Naive thymus-derived CD4-positive, alpha-beta T cell (primary cell): Measurements from ENCODE around the gene ATG7. TPM values are rescaled to one million over a fixed set of nuclear protein-coding genes. Genes with fewer than 3 reads are reported as not detected.
A peak's percentile ranks its signal among the peaks of the same experiment; 100 is the strongest.
"Not testable (repeated sequence)": the region's sequence is repeated elsewhere in the genome, so short reads cannot be mapped to it uniquely, and the experiment has no call there.

ENCODE experiments used
- ATAC-seq: fragments of 150-1000 bp; cut with Tn5 transposase; 2 replicates; pipeline ENCODE4 v1.10.0; 2021; ENCODE audit warnings: mild to moderate bottlenecking, moderate library complexity
- CTCF ChIA-PET: fragments of 350-600 bp; sonication (Branson Sonifier 250); formaldehyde crosslinking; loops from one replicate; lab custom pipeline; 2021; ENCODE audit warnings: antibody characterized with exemption; lab: Charles Lee
- POLR2A ChIA-PET: fragments of 350-600 bp; sonication (Branson Sonifier 250); formaldehyde crosslinking; loops from one replicate; lab custom pipeline; 2021; ENCODE audit warnings: antibody characterized with exemption, inconsistent platforms; lab: Charles Lee
- DNase-seq, 9 donors: peaks; one replicate each; pipeline versions ENCODE4 v3.0.0 to v3.0.0-alpha.2; 2020 to 2022; ENCODE audit warnings: mixed read lengths in 1 of 9
- H3K27ac ChIP-seq: one replicate; pipeline ENCODE4 v1.7.0; 2013; ENCODE audit warnings: mild to moderate bottlenecking, low read depth, low read length, moderate library complexity
- H3K27me3 ChIP-seq, 2 donors: one replicate each; pipeline ENCODE4 v1.7.0; 2013; ENCODE audit warnings: low read length in 2 of 2, mild to moderate bottlenecking in 2 of 2, moderate library complexity in 2 of 2; ENCODE audit not compliant: control insufficient read depth in 2 of 2, insufficient read depth in 2 of 2
- H3K36me3 ChIP-seq, 3 experiments: 1 replicate in 2 of 3; 2 replicates in 1 of 3; pipeline ENCODE4 v1.7.0; 2013; ENCODE audit warnings: low read length in 3 of 3, mild to moderate bottlenecking in 3 of 3, moderate library complexity in 1 of 3; ENCODE audit not compliant: insufficient read depth in 3 of 3, control insufficient read depth in 2 of 3
- H3K4me1 ChIP-seq, 2 donors: one replicate each; pipeline ENCODE4 v1.7.0; 2013; ENCODE audit warnings: low read length in 2 of 2, mild to moderate bottlenecking in 2 of 2, moderate library complexity in 1 of 2; ENCODE audit not compliant: control insufficient read depth in 2 of 2, insufficient read depth in 2 of 2
- H3K4me3 ChIP-seq: 2 replicates; pipeline ENCODE4 v1.7.0; 2013; ENCODE audit warnings: mild to moderate bottlenecking, low read length
- H3K9me3 ChIP-seq, 3 experiments: 1 replicate in 2 of 3; 2 replicates in 1 of 3; pipeline ENCODE4 v1.7.0; 2013; ENCODE audit warnings: low read length in 3 of 3; ENCODE audit not compliant: control insufficient read depth in 2 of 3
- H3K27ac Mint-ChIP-seq, 9 donors: one replicate each; pipeline ENCODE4 v1.8.0; 2020 to 2022; ENCODE audit warnings: mixed read lengths in 9 of 9, mild to moderate bottlenecking in 8 of 9, moderate library complexity in 5 of 9, inconsistent platforms in 2 of 9
- H3K27me3 Mint-ChIP-seq, 5 donors: one replicate each; pipeline ENCODE4 v1.8.0; 2021 to 2022; ENCODE audit warnings: mixed read lengths in 5 of 5, mild to moderate bottlenecking in 1 of 5
- H3K36me3 Mint-ChIP-seq, 5 donors: one replicate each; pipeline ENCODE4 v1.8.0; 2020 to 2022; ENCODE audit warnings: mixed read lengths in 5 of 5, mild to moderate bottlenecking in 3 of 5, inconsistent platforms in 1 of 5
- H3K4me1 Mint-ChIP-seq, 7 donors: one replicate each; pipeline ENCODE4 v1.8.0; 2020 to 2022; ENCODE audit warnings: mixed read lengths in 7 of 7, mild to moderate bottlenecking in 3 of 7, inconsistent platforms in 1 of 7
- H3K4me3 Mint-ChIP-seq, 10 donors: one replicate each; pipeline ENCODE4 v1.8.0; 2020 to 2022; ENCODE audit warnings: mild to moderate bottlenecking in 10 of 10, mixed read lengths in 10 of 10, moderate library complexity in 6 of 10, inconsistent platforms in 2 of 10
- H3K9me3 Mint-ChIP-seq, 11 donors: one replicate each; pipeline ENCODE4 v1.8.0; 2020 to 2022; ENCODE audit warnings: mixed read lengths in 11 of 11, mild to moderate bottlenecking in 4 of 11, inconsistent platforms in 1 of 11, moderate library complexity in 1 of 11
- intact Hi-C, 2 donors: fragments of 100-400 bp; cut with micrococcal nuclease; formaldehyde crosslinking; loops; one replicate each; pipeline ENCODE4 v1.15.1; 2023
- polyA plus RNA-seq, 2 donors: library from polyadenylated mRNA; unstranded; fragments of 300-500 nt; fragmentation: Illumina TruSeq; gene quantifications; one replicate each; pipeline ENCODE4 v1.2.3, GENCODE V29; 2021
- total RNA-seq, 6 experiments: library from RNA in 5 of 6; stranded (reverse) in 5 of 6; gene quantifications; 1 replicate in 5 of 6; 2 replicates in 1 of 6; pipeline ENCODE4 v1.2.3 and lab custom pipeline; 2021 to 2026

ATG7 gene
- total and polyA plus RNA-seq, 7 experiments from 2014 or later, result 12.0 to 80.3 (median 33.6) TPM

DNA sequence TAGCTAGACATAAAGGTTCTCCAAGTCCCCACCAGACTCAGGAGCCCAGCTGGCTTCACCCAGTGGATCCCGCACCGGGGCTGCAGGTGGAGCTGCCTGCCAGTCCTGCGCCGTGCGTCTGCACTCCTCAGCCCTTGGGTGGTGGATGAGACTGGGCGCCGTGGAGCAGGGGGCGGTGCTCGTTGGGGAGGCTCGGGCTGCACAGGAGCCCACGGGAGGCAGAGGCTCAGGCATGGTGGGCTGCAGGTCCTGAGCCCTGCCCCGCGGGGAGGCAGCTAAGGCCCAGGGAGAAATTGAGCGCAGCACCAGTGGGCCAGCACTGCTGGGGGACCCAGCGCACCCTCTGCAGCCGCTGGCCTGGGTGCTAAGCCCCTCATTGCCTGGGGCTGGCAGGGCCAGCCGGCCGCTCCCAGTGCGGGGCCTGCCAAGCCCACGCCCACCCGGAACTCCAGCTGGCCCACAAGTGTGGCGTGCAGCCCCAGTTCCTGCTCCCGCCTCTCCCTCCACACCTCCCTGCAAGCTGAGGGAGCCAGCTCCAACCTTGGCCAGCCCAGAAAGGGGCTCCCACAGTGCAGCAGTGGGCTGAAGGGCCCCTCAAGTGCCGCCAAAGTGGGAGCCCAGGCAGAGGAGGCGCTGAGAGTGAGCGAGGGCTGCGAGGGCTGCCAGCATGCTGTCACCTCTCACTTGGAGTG is 241.1 kb downstream of the ATG7 start:
- H3K4me1 ChIP-seq, H3K4me3 ChIP-seq, CTCF ChIA-PET, H3K27me3 Mint-ChIP-seq, POLR2A ChIA-PET, H3K9me3 ChIP-seq, H3K27me3 ChIP-seq, DNase-seq, H3K9me3 Mint-ChIP-seq, H3K4me1 Mint-ChIP-seq, intact Hi-C loops, H3K27ac ChIP-seq, H3K4me3 Mint-ChIP-seq, H3K36me3 ChIP-seq, ATAC-seq, H3K27ac Mint-ChIP-seq: not testable (repeated sequence)
- H3K36me3 Mint-ChIP-seq, result peaks cover 0 to 29% (median 14%) of the 10 kb centered on the region in 5 donors

DNA sequence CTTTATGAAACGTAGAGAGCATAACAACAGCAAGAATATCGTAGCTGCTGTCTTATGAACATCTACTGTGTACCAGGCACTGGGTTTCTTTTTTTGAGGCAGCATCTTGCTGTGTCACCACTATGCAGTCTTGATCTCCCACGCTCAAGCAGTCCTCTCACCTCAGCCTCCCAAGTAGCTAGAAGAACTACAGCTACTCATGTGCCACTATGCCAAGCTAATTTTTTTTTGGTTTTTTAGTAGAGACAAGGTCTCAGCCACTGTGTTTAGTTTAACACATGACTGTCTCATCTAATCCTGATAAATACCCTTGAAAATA is 241.6 kb downstream of the ATG7 start:
- ATAC-seq (no peak), DNase-seq (no peak)
- H3K36me3 Mint-ChIP-seq, result peaks cover 0 to 29% (median 14%) of the 10 kb centered on the region in 5 donors
- no peaks in the 10 kb centered on the region for H3K9me3 ChIP-seq
- intact Hi-C loops, result no loop called here
- H3K27me3 Mint-ChIP-seq, result no peaks in the 10 kb centered on the region
- no peak overlapping the region for H3K27ac Mint-ChIP-seq
- no peaks in the 10 kb centered on the region for H3K27me3 ChIP-seq
- H3K4me1 ChIP-seq, result no peaks in the 10 kb centered on the region
- no peaks in the 10 kb centered on the region for H3K36me3 ChIP-seq
- CTCF ChIA-PET, result no interaction called here
- H3K27ac ChIP-seq, result no peak overlapping the region
- H3K4me3 Mint-ChIP-seq, result no peak overlapping the region
- H3K9me3 Mint-ChIP-seq, result peaks cover 0 to 2% (median 0%) of the 10 kb centered on the region in 11 donors
- peaks cover 5 to 9% (median 8%) of the 10 kb centered on the region in 7 donors for H3K4me1 Mint-ChIP-seq
- no peak overlapping the region for H3K4me3 ChIP-seq
- POLR2A ChIA-PET, result no interaction called here

DNA sequence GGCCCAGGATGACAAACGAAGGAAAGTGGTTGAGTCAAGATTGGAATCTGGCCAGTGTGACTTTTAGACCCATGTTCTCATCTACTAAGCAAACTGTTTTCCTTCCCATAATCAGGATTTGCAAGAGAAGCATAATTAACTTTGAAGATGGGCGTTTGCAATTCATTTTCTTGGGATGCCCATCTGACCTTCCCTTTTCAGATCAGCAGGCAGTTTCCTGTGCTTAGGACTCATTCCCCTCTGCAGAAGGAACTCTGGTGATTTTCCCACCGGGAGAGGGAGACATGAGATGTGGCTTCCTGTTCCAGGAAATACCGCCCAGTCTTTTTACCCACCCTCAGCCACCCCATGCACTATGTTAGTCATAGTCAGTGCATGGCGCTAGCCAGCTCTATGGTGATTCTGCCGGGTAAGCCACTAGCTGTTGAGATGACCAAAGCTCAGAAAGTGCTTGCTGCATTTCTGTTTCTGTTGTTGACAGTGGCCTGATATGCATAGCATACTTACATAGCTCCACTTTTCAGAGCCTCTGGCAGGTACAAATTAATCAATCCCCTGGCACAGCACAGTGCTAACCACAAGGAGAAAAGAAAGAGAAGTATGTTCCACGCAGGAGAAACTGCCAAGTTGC is 242.1 kb downstream of the ATG7 start:
- Mint-ChIP-seq H3K9me3 (peaks cover 0 to 2% (median 0%) of the 10 kb centered on the region in 11 donors), H3K4me3 (no peak overlapping the region), H3K27ac (no peak overlapping the region), H3K27me3 (no peaks in the 10 kb centered on the region), H3K4me1 (peaks cover 5 to 9% (median 8%) of the 10 kb centered on the region in 7 donors), H3K36me3 (peaks cover 0 to 29% (median 16%) of the 10 kb centered on the region in 5 donors)
- ChIA-PET CTCF (no interaction called here), POLR2A (no interaction called here)
- DNase-seq (no peak), ATAC-seq (no peak)
- H3K27me3 ChIP-seq, result no peaks in the 10 kb centered on the region
- intact Hi-C loops, result no loop called here
- no peak overlapping the region for H3K4me3 ChIP-seq
- no peaks in the 10 kb centered on the region for H3K9me3 ChIP-seq
- no peaks in the 10 kb centered on the region for H3K36me3 ChIP-seq
- no peaks in the 10 kb centered on the region for H3K4me1 ChIP-seq
- H3K27ac ChIP-seq, result no peak overlapping the region

DNA sequence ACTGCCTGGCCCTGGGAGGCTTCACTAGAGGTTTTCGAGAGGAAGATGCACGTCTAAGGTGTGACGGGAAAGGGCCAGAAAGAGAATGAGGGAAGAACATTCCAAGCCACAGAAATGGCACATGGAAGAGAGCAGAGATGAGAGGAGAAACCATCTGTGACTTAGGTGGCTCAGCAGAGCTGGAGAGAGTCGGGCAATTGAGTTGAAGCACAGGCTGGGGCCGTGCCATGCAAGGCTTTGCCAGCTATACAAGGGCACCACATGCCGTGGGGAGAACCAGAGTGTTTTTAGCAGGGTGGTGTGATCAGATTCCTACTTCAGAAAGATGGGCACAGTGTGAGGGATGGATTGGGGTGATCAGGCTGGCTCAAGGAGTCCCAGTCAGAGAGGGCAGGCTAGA is 245.4 kb downstream of the ATG7 start:
- H3K36me3 ChIP-seq, result no peaks in the 10 kb centered on the region
- Mint-ChIP-seq H3K4me3 (no peak overlapping the region), H3K36me3 (peaks cover 0 to 18% (median 15%) of the 10 kb centered on the region in 5 donors), H3K27ac (peak overlapping the region in 3 of 9 donors; percentile 17 to 47 (median 19)), H3K27me3 (no peaks in the 10 kb centered on the region), H3K4me1 (peaks cover 4 to 12% (median 9%) of the 10 kb centered on the region in 7 donors), H3K9me3 (peaks cover 0 to 3% (median 0%) of the 10 kb centered on the region in 11 donors)
- H3K4me3 ChIP-seq, result no peak overlapping the region
- H3K4me1 ChIP-seq, result no peaks in the 10 kb centered on the region
- no peaks in the 10 kb centered on the region for H3K9me3 ChIP-seq
- ChIA-PET POLR2A (no interaction called here), CTCF (no interaction called here)
- intact Hi-C loops, result no loop called here
- no peaks in the 10 kb centered on the region for H3K27me3 ChIP-seq
- no peak for DNase-seq
- no peak overlapping the region for H3K27ac ChIP-seq
- no peak for ATAC-seq

DNA sequence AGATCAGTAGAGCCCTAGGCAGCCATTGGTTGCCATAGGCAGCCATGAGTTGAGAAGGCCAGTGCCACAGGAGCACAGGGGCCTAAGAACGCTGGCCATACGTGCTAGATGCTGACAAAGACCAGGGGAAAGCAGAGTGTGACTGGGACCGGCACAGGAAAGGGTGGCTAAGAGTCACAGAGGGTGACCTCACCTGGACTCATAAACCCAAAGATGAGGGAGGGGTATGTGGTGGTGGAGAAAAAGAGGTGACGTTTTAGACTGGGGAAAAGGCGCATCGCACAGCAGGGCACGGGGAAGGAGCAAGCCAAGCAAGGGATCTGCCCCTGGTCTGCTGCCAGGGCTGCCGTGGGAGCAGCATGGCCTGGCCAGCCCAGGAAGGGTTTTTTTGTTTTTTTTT is 249.0 kb downstream of the ATG7 start:
- peaks cover 0 to 11% (median 5%) of the 10 kb centered on the region in 5 donors for H3K36me3 Mint-ChIP-seq
- no peak overlapping the region for H3K4me3 Mint-ChIP-seq
- ATAC-seq, result no peak
- no peak overlapping the region for H3K27ac ChIP-seq
- no peak for DNase-seq
- intact Hi-C loops, result no loop called here
- no peaks in the 10 kb centered on the region for H3K27me3 Mint-ChIP-seq
- no peaks in the 10 kb centered on the region for H3K9me3 ChIP-seq
- ChIA-PET CTCF (no interaction called here), POLR2A (no interaction called here)
- H3K27ac Mint-ChIP-seq, result no peak overlapping the region
- peaks cover 0 to 3% (median 0%) of the 10 kb centered on the region in 11 donors for H3K9me3 Mint-ChIP-seq
- H3K27me3 ChIP-seq, result no peaks in the 10 kb centered on the region
- H3K4me3 ChIP-seq, result no peak overlapping the region
- no peaks in the 10 kb centered on the region for H3K4me1 ChIP-seq
- H3K36me3 ChIP-seq, result no peaks in the 10 kb centered on the region
- peaks cover 0 to 16% (median 12%) of the 10 kb centered on the region in 7 donors for H3K4me1 Mint-ChIP-seq

DNA sequence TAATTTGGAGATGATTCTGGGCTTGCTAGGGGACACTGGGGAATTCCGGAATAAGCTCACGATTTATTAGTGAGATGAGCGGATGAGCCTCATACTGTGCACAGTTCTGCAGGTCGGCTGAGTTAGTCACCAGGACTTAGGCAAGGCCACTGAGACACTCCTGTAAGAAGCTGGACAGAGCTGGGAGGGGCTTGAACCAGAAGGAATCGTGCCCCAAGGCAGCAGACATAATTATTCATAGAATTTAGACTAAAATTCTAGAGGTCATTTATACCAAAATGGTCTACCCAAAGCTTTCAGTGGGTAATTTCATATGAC is 250.2 kb downstream of the ATG7 start:
- Histone ChIP-seq H3K36me3 (no peaks in the 10 kb centered on the region), H3K4me3 (no peak overlapping the region), H3K9me3 (no peaks in the 10 kb centered on the region), H3K27ac (no peak overlapping the region), H3K4me1 (no peaks in the 10 kb centered on the region), H3K27me3 (no peaks in the 10 kb centered on the region)
- no peak overlapping the region for H3K4me3 Mint-ChIP-seq
- no peaks in the 10 kb centered on the region for H3K27me3 Mint-ChIP-seq
- POLR2A ChIA-PET, result no interaction called here
- peaks cover 0 to 16% (median 12%) of the 10 kb centered on the region in 7 donors for H3K4me1 Mint-ChIP-seq
- no peak for DNase-seq
- no peak for ATAC-seq
- intact Hi-C loops, result no loop called here
- H3K36me3 Mint-ChIP-seq, result peaks cover 1 to 16% (median 8%) of the 10 kb centered on the region in 5 donors
- H3K9me3 Mint-ChIP-seq, result peaks cover 0 to 5% (median 0%) of the 10 kb centered on the region in 11 donors
- CTCF ChIA-PET, result no interaction called here
- peak overlapping the region in 1 of 9 donors; percentile 24 for H3K27ac Mint-ChIP-seq
